ENCODE measurements around the gene CCZ1.

GRCh38 chr7:5850944-5851343 lies 47.6 kb upstream of the CCZ1 start:
- TF ChIP-seq, protein P1, sequence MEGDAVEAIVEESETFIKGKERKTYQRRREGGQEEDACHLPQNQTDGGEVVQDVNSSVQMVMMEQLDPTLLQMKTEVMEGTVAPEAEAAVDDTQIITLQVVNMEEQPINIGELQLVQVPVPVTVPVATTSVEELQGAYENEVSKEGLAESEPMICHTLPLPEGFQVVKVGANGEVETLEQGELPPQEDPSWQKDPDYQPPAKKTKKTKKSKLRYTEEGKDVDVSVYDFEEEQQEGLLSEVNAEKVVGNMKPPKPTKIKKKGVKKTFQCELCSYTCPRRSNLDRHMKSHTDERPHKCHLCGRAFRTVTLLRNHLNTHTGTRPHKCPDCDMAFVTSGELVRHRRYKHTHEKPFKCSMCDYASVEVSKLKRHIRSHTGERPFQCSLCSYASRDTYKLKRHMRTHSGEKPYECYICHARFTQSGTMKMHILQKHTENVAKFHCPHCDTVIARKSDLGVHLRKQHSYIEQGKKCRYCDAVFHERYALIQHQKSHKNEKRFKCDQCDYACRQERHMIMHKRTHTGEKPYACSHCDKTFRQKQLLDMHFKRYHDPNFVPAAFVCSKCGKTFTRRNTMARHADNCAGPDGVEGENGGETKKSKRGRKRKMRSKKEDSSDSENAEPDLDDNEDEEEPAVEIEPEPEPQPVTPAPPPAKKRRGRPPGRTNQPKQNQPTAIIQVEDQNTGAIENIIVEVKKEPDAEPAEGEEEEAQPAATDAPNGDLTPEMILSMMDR (IDR thresholded peaks at IDR 0.05): no peak
- TF ChIP-seq POLR2AphosphoS5 (IDR thresholded peaks at IDR 0.05) (no peak), POLR2A (IDR thresholded peaks at IDR 0.05) (no peak), EP300 (IDR thresholded peaks at IDR 0.05) (no peak)
